Muscle of leg (tissue), 11 donors: ENCODE measurements around the gene DR1. TPM values are rescaled to one million over a fixed set of nuclear protein-coding genes. Genes with fewer than 3 reads are reported as not detected.
"Not testable (repeated sequence)": the region's sequence is repeated elsewhere in the genome, so short reads cannot be mapped to it uniquely, and the experiment has no call there.

ENCODE experiments used
- DNase-seq: peaks from one replicate; pipeline ENCODE4 v3.0.0; 2013
- H3K27ac ChIP-seq: one replicate; pipeline ENCODE4 v1.5.1; 2013; ENCODE audit warnings: mild to moderate bottlenecking, low read length, control low read depth
- H3K27me3 ChIP-seq: one replicate; pipeline ENCODE4 v1.6.1; 2013; ENCODE audit warnings: low read length; ENCODE audit not compliant: control insufficient read depth, insufficient read depth
- H3K36me3 ChIP-seq: one replicate; pipeline ENCODE4 v1.6.1; 2013; ENCODE audit warnings: low read length; ENCODE audit not compliant: control insufficient read depth, insufficient read depth
- H3K4me1 ChIP-seq: one replicate; pipeline ENCODE4 v1.6.1; 2013; ENCODE audit warnings: low read length; ENCODE audit not compliant: control insufficient read depth, insufficient read depth
- H3K4me3 ChIP-seq: one replicate; pipeline ENCODE4 v1.5.1; 2013; ENCODE audit warnings: low read length, control low read depth
- H3K9me3 ChIP-seq: replicated peaks from 2 replicates; pipeline ENCODE4 v1.6.1; 2013; ENCODE audit warnings: low read depth, low read length; ENCODE audit not compliant: control insufficient read depth
- WGBS: methylation state at CpG from one replicate; pipeline ENCODE4 v1.1.5; 2013; ENCODE audit warnings: missing lambda C conversion rate; ENCODE audit not compliant: insufficient coverage; 5-methylcytosine and 5-hydroxymethylcytosine counted together
- polyA plus RNA-seq, 8 donors: library from polyadenylated mRNA; unstranded; fragments of 120-200 nt; gene quantifications; one replicate each; pipeline versions ENCODE4 v1.2.1 to v1.2.3, GENCODE V29; 2013; ENCODE audit warnings: inconsistent platforms in 1 of 8, low replicate concordance in 1 of 8; ENCODE audit not compliant: insufficient read length in 8 of 8, insufficient read depth in 1 of 8
- total RNA-seq: library from RNA; stranded (reverse); fragments of 120-200 nt; gene quantifications from one replicate; pipeline ENCODE4 v1.2.4, GENCODE V29; 2013

Gene DR1
- total and polyA plus RNA-seq, 9 donors, result 49.9 to 83.8 (median 64.3) TPM

DNA sequence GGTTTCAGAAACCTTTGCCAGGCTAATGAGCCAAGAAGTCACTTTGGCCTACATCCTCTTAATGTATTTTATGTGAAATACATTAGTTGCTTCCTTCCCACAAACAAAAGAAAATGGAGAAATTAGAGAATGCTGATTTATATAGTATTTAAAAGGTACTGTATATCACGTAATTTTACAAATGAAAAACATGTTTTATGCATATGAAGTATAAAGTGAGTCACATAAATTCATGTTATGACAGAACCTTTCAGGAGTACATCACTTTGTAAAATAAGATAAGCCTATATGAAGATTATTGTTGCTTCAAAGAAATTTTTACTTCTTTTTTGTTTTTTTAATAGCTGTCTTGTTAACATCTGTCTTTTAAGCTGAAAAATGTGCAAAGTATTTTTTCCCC, 4.6 kb downstream of the DR1 start:
- Histone ChIP-seq H3K27ac (no peak overlapping the region), H3K4me3 (no peak overlapping the region), H3K27me3 (no peaks in the 10 kb centered on the region), H3K4me1 (no peaks in the 10 kb centered on the region), H3K9me3 (no peaks in the 10 kb centered on the region), H3K36me3 (peaks cover 2% of the 10 kb centered on the region)
- WGBS, result no CpG with 5 or more reads among the region's 1 CpG
- DNase-seq, result no peak

DNA sequence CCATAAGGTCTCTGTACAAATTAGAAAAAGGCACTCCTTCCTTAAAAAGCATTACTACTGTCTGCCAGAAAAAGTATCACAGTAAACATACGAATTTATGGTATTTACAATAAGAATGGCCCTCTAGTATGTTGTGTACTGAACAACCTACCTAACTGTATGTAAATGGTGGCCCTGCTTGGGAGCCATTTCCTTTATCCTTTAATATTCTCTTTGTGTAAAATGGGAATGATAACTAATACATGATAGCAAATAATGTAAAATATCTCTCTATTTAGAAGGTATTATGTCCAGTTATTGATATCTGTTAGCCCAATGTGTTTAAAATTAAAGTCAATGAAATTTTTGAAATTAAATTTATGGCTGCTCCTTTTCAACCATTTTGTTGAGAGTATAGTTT, 5.2 kb downstream of the DR1 start:
- whole genome bisulfite sequencing, result no CpG with 5 or more reads among the region's 1 CpG
- no peaks in the 10 kb centered on the region for H3K9me3 ChIP-seq
- H3K36me3 ChIP-seq, result peaks cover 2% of the 10 kb centered on the region
- no peaks in the 10 kb centered on the region for H3K4me1 ChIP-seq
- DNase-seq, result no peak
- no peak overlapping the region for H3K4me3 ChIP-seq
- H3K27me3 ChIP-seq, result no peaks in the 10 kb centered on the region
- no peak overlapping the region for H3K27ac ChIP-seq

DNA sequence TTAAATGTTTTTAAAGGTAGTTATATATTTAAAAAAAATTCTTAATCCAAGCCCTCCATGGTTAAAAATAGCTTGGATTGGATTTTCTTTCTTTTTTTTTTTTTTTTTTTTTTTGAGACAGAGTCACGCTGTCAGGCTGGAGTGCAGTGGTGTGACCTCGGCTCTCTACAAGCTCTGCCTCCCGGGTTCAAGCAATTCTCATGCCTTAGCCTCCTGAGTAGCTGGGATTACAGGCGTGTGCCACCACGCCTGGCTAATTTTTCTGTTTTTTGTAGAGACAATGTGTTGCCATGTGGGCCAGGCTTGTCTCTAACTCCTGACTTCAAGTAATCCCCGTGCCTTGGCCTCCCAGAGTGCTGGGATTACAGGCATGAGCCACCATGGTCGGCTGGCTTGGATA, 5.6 kb downstream of the DR1 start:
- not testable (repeated sequence) for H3K27me3 ChIP-seq, H3K9me3 ChIP-seq, H3K4me3 ChIP-seq, DNase-seq, H3K4me1 ChIP-seq, H3K36me3 ChIP-seq, H3K27ac ChIP-seq
- WGBS, result 83% methylated on average over 2 of the region's 7 CpGs

DNA sequence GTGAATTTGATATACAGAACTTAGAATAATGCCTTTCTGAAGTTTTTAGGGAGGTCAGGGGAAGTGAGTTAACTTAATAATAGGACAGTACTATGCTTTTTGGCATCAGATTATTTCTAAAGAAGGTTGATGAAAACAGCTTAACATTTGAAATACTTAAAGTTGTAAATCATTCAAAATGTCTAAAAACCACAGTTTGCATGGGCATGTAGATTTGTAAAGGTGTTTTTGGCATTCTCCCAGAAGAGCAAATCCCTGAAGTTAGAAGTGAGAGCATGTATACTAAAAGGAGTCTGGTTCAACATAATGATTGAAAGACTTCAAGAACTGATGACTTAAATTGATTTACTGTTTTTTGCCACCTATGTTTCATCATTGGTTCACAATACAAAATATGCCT, 6.7 kb downstream of the DR1 start:
- no peaks in the 10 kb centered on the region for H3K27me3 ChIP-seq
- H3K36me3 ChIP-seq, result peaks cover 7% of the 10 kb centered on the region
- H3K4me3 ChIP-seq, result no peak overlapping the region
- H3K4me1 ChIP-seq, result no peaks in the 10 kb centered on the region
- H3K9me3 ChIP-seq, result no peaks in the 10 kb centered on the region
- H3K27ac ChIP-seq, result no peak overlapping the region
- no peak for DNase-seq

DNA sequence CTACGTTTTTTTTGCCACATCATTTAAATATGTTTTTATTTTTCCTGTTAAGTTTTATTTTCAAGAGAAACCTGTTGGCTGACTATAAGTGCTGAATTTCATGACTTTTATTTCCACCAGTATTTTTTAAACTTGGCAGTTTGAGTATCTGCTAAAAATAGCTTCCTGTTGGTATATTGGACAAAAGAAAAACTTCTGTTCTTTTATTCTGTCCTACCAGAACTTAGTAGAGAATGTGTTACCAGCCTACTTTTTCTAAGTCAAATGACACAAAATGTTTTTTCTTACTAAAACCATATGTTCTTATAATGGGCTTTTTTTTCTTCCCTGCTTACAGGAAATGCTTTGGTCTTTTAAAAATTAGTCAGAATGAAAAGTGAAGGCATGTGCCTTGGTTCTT, 7.6 kb downstream of the DR1 start:
- H3K36me3 ChIP-seq, result peaks cover 12% of the 10 kb centered on the region
- peak overlapping the region; percentile 43 for H3K27ac ChIP-seq
- no peaks in the 10 kb centered on the region for H3K9me3 ChIP-seq
- DNase-seq, result peak; percentile 57
- no peaks in the 10 kb centered on the region for H3K27me3 ChIP-seq
- no peaks in the 10 kb centered on the region for H3K4me1 ChIP-seq
- no peak overlapping the region for H3K4me3 ChIP-seq
- no CpG with 5 or more reads among the region's 1 CpG for WGBS

DNA sequence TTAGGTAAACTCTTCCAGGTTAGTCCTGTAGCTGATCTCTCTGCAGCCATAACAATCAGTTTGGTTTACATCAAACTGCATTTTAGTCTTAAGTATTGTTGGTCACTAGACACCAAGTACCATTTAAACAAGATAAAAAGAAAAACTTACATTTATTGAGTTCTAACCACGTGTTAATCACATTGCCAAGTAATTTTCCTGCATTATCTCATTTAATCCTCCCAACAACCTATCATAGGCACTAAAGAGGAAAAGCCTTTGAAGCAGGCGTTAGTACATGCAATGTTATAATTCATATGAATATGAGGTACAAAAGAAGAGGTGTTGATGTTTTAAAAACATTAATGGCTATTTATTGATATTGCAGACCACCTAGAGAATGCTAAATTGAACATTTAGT, 9.0 kb downstream of the DR1 start:
- Histone ChIP-seq H3K27me3 (no peaks in the 10 kb centered on the region), H3K36me3 (peaks cover 14% of the 10 kb centered on the region), H3K4me3 (no peak overlapping the region), H3K27ac (no peak overlapping the region), H3K4me1 (no peaks in the 10 kb centered on the region), H3K9me3 (no peaks in the 10 kb centered on the region)
- DNase-seq, result no peak
- no CpG with 5 or more reads among the region's 2 CpGs for WGBS

DNA sequence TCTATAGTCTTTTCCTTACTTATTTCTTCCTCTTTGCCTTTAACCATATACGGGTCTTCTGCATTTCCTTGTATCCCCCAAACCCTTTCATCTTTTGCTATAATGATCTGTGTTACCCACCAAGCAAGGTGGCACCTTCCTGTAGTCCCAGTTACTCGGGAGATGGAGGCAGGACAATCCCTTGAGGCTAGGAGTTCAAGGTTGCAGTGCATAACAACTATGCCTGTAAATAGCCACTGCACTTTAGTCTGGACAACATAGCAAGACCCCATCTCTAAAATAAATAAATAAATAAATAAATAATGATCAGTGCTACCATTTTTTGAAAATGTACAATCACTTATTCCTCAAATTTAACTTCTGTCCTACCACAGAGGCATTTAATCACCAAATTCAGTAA, 11.5 kb downstream of the DR1 start:
- no peak overlapping the region for H3K4me3 ChIP-seq
- H3K4me1 ChIP-seq, result no peaks in the 10 kb centered on the region
- no peaks in the 10 kb centered on the region for H3K9me3 ChIP-seq
- WGBS, result no CpG with 5 or more reads among the region's 2 CpGs
- no peak overlapping the region for H3K27ac ChIP-seq
- no peaks in the 10 kb centered on the region for H3K27me3 ChIP-seq
- no peak for DNase-seq
- peaks cover 14% of the 10 kb centered on the region for H3K36me3 ChIP-seq

DNA sequence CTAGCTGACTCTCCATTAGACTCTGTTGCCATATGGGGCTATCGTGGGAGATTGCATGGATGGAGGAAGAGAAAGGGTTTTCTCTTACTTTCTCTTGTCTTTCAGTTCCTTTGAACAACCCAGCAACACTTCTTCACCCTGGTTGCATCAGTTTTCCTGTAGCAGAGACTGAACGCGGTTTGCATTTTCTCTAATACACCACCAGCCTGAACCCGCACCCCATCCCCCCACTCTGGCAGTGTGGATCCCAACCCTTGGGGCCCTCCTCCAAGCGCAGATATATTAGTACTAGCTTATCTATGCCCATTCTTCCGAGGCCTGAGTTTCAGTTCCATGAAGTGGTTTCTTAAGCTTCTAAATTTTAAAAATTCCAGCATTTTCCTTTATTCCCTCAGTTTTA, 12.6 kb downstream of the DR1 start:
- H3K27ac ChIP-seq, result no peak overlapping the region
- H3K4me3 ChIP-seq, result no peak overlapping the region
- no peaks in the 10 kb centered on the region for H3K27me3 ChIP-seq
- H3K36me3 ChIP-seq, result peaks cover 12% of the 10 kb centered on the region
- no CpG with 5 or more reads among the region's 6 CpGs for WGBS
- H3K4me1 ChIP-seq, result no peaks in the 10 kb centered on the region
- DNase-seq, result peak; percentile 4
- no peaks in the 10 kb centered on the region for H3K9me3 ChIP-seq

DNA sequence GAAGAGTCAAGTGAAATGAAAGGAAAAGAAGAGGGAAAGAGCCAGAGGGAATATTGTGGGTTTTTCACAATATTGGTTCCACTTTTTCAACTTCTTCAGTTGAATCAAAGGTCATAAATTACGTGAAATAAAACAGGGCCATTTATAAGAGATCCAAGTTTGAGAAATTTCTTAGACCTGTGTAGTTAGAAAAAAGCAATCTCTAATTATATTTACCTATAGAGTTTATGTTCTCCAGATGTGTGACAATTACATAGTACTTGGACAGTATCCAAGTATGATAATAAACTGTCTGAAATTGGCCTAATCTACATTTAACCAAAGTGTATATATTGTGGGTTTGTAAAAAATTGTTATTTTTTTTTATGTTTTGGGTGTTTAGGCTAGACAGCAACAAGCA, 14.4 kb downstream of the DR1 start:
- WGBS, result no CpG with 5 or more reads among the region's 1 CpG
- Histone ChIP-seq H3K9me3 (no peaks in the 10 kb centered on the region), H3K4me3 (no peak overlapping the region), H3K27ac (no peak overlapping the region), H3K4me1 (no peaks in the 10 kb centered on the region), H3K27me3 (no peaks in the 10 kb centered on the region), H3K36me3 (peaks cover 16% of the 10 kb centered on the region)
- DNase-seq, result no peak

DNA sequence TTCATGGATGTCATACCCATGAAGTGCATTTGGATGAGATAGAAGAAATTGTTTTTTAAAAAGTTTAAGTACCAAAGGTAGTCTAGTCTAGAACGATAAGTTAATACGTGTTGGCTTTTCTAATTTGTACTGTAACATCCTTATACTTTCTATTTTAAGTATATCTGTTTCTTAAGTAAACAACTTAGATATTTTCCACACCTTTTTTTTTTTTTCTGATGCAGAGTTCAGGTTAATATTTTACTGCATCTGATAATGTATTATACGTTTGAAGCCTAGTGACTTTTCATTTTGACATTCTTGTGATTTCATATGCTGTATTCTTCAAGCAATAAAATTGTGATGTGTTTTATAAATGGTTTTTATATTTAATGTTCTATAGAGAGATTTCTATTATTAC, 16.5 kb downstream of the DR1 start:
- Histone ChIP-seq H3K27ac (no peak overlapping the region), H3K4me1 (no peaks in the 10 kb centered on the region), H3K27me3 (no peaks in the 10 kb centered on the region), H3K4me3 (no peak overlapping the region), H3K9me3 (no peaks in the 10 kb centered on the region), H3K36me3 (peaks cover 15% of the 10 kb centered on the region)
- no CpG with 5 or more reads among the region's 3 CpGs for WGBS
- no peak for DNase-seq

DNA sequence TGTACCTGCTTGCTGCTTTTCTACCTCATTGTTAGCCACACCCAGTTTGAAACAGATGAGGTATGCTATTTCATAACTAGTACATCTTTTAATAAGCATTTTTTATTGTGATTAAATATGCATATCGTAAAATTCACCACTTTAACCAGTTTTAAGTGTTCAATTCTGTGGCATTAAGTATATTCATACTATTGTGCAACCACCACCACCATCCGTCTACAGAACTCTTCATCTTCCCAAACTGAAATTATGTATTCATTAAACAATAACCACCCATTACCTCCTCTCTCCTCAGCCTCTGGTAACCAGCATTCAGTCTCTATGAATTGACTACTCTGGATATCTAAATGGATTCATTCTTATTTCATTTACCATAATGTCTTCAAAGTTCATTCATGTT, 20.1 kb downstream of the DR1 start:
- Histone ChIP-seq H3K27me3 (no peaks in the 10 kb centered on the region), H3K36me3 (peaks cover 11% of the 10 kb centered on the region), H3K9me3 (no peaks in the 10 kb centered on the region), H3K4me1 (no peaks in the 10 kb centered on the region), H3K27ac (no peak overlapping the region), H3K4me3 (no peak overlapping the region)
- WGBS, result 83% methylated on average over 1 of the region's 2 CpGs
- DNase-seq, result no peak
